CD14-positive monocyte (primary cell): ENCODE data around the gene MCU. TPM values are rescaled to one million over a fixed set of nuclear protein-coding genes. Genes with fewer than 3 reads are reported as not detected.

ENCODE experiments used
- DNase-seq, 3 donors: peaks; one replicate each; pipeline ENCODE4 v3.0.0-alpha.2; 2011 to 2022
- H2AFZ ChIP-seq: 2 replicates; pipeline ENCODE4 v1.6.0; 2012; ENCODE audit warnings: mild to moderate bottlenecking, low read depth, low read length, inconsistent platforms; ENCODE audit not compliant: insufficient read depth, poor library complexity, severe bottlenecking
- H3K27ac ChIP-seq, 2 donors: 1 replicate in 1 of 2; 2 replicates in 1 of 2; pipeline ENCODE4 v1.5.1; 2012 to 2013; ENCODE audit warnings: low read length in 2 of 2, control low read depth in 1 of 2, inconsistent platforms in 1 of 2, low read depth in 1 of 2, mild to moderate bottlenecking in 1 of 2
- H3K27me3 ChIP-seq, 2 donors: one replicate each; pipeline versions ENCODE4 v1.6.0 to v1.6.1; 2011 to 2013; ENCODE audit warnings: low read length in 2 of 2; ENCODE audit not compliant: control insufficient read depth in 2 of 2, insufficient read depth in 2 of 2
- H3K36me3 ChIP-seq, 2 donors: replicated peaks in 1 of 2; 1 replicate in 1 of 2; 2 replicates in 1 of 2; pipeline versions ENCODE4 v1.5.1 to v1.6.1; 2012 to 2013; ENCODE audit warnings: low read length in 2 of 2, control low read depth in 1 of 2, inconsistent platforms in 1 of 2, mild to moderate bottlenecking in 1 of 2; ENCODE audit not compliant: insufficient read depth in 2 of 2, control insufficient read depth in 1 of 2
- H3K4me1 ChIP-seq, 2 donors: 1 replicate in 1 of 2; 2 replicates in 1 of 2; pipeline versions ENCODE4 v1.5.1 to v1.6.1; 2012 to 2013; ENCODE audit warnings: low read length in 2 of 2, control low read depth in 1 of 2, inconsistent platforms in 1 of 2, mild to moderate bottlenecking in 1 of 2, moderate library complexity in 1 of 2; ENCODE audit not compliant: insufficient read depth in 2 of 2, control insufficient read depth in 1 of 2
- H3K4me2 ChIP-seq: replicated peaks from 2 replicates; pipeline ENCODE3; 2012; ENCODE audit warnings: low read length, moderate library complexity, mild to moderate bottlenecking; ENCODE audit not compliant: poor library complexity, severe bottlenecking; ENCODE audit errors: extremely low read depth
- H3K4me3 ChIP-seq, 3 experiments: fragments of 200-600 bp in 1 of 3; sonication (generic) in 1 of 3; replicated peaks in 1 of 3; 1 replicate in 2 of 3; 2 replicates in 1 of 3; pipeline ENCODE4 v1.5.1; 2011 to 2013; ENCODE audit warnings: low read length in 3 of 3, mild to moderate bottlenecking in 3 of 3, control low read depth in 2 of 3, low read depth in 2 of 3, inconsistent platforms in 1 of 3, moderate library complexity in 1 of 3
- H3K79me2 ChIP-seq: 2 replicates; pipeline ENCODE4 v1.6.0; 2012; ENCODE audit warnings: mild to moderate bottlenecking, control low read depth, inconsistent platforms, low read length, moderate library complexity; ENCODE audit not compliant: insufficient read depth
- H3K9ac ChIP-seq: 2 replicates; pipeline ENCODE4 v1.6.0; 2017; ENCODE audit warnings: low read length, mild to moderate bottlenecking; ENCODE audit not compliant: insufficient read depth, poor library complexity, severe bottlenecking
- H3K9me3 ChIP-seq, 2 donors: replicated peaks in 1 of 2; 1 replicate in 1 of 2; 2 replicates in 1 of 2; pipeline versions ENCODE4 v1.5.1 to v1.6.1; 2012 to 2013; ENCODE audit warnings: low read length in 2 of 2, control low read depth in 1 of 2; ENCODE audit not compliant: control insufficient read depth in 1 of 2, insufficient read depth in 1 of 2
- H4K20me1 ChIP-seq: 2 replicates; pipeline ENCODE4 v1.6.0; 2012; ENCODE audit warnings: mild to moderate bottlenecking, low read length, control low read depth, moderate library complexity; ENCODE audit not compliant: insufficient read depth
- H3K27ac Mint-ChIP-seq, 7 donors: one replicate each; pipeline ENCODE4 v1.8.0; 2020; ENCODE audit warnings: mild to moderate bottlenecking in 7 of 7, mixed read lengths in 7 of 7, moderate library complexity in 6 of 7, inconsistent platforms in 2 of 7
- H3K27me3 Mint-ChIP-seq, 3 donors: one replicate each; pipeline ENCODE4 v1.8.0; 2021 to 2022; ENCODE audit warnings: low read depth in 3 of 3, mild to moderate bottlenecking in 3 of 3, mixed read lengths in 3 of 3, moderate library complexity in 3 of 3, inconsistent platforms in 1 of 3
- H3K36me3 Mint-ChIP-seq, 2 donors: one replicate each; pipeline ENCODE4 v1.8.0; 2020; ENCODE audit warnings: mixed read lengths in 2 of 2, inconsistent platforms in 1 of 2, mild to moderate bottlenecking in 1 of 2
- H3K4me1 Mint-ChIP-seq: one replicate; pipeline ENCODE4 v1.8.0; 2020; ENCODE audit warnings: mild to moderate bottlenecking, mixed read lengths
- H3K4me3 Mint-ChIP-seq, 2 donors: one replicate each; pipeline ENCODE4 v1.8.0; 2020; ENCODE audit warnings: mild to moderate bottlenecking in 2 of 2, mixed read lengths in 2 of 2, moderate library complexity in 1 of 2
- H3K9me3 Mint-ChIP-seq, 7 donors: one replicate each; pipeline ENCODE4 v1.8.0; 2020 to 2022; ENCODE audit warnings: mixed read lengths in 7 of 7, mild to moderate bottlenecking in 6 of 7, moderate library complexity in 6 of 7, inconsistent platforms in 2 of 7
- WGBS: methylation state at CpG from one replicate; pipeline ENCODE4 v1.1.5; 2013; ENCODE audit warnings: missing lambda C conversion rate; ENCODE audit not compliant: insufficient coverage; 5-methylcytosine and 5-hydroxymethylcytosine counted together
- intact Hi-C, 2 donors: fragments of 100-400 bp; cut with micrococcal nuclease; formaldehyde crosslinking; loops; one replicate each; pipeline versions ENCODE4 v1.15.0 to v1.15.1; 2023
- polyA plus RNA-seq, 3 donors: library from polyadenylated mRNA; depleted of rRNA in 1 of 3; unstranded in 2 of 3; stranded (reverse) in 1 of 3; fragments of 300-500 nt in 2 of 3; fragments of >200 nt in 1 of 3; fragmentation: Illumina TruSeq in 2 of 3; gene quantifications; 1 replicate in 2 of 3; 2 replicates in 1 of 3; pipeline ENCODE4 v1.2.3, GENCODE V29; 2012 to 2021
- TF ChIP-seq, protein P1 (sequence below): fragments of 200-600 bp; IDR thresholded peaks from one replicate; pipeline ENCODE4 v1.8.0; 2022; ENCODE audit warnings: antibody characterized with exemption, mild to moderate bottlenecking

MCU gene
- polyA plus RNA-seq, 3 donors, result 11.7 to 23.1 (median 16.5) TPM

GRCh38 chr10:72759584-72759983 is 67.6 kb downstream of the MCU start:
- TF ChIP-seq, protein P1, sequence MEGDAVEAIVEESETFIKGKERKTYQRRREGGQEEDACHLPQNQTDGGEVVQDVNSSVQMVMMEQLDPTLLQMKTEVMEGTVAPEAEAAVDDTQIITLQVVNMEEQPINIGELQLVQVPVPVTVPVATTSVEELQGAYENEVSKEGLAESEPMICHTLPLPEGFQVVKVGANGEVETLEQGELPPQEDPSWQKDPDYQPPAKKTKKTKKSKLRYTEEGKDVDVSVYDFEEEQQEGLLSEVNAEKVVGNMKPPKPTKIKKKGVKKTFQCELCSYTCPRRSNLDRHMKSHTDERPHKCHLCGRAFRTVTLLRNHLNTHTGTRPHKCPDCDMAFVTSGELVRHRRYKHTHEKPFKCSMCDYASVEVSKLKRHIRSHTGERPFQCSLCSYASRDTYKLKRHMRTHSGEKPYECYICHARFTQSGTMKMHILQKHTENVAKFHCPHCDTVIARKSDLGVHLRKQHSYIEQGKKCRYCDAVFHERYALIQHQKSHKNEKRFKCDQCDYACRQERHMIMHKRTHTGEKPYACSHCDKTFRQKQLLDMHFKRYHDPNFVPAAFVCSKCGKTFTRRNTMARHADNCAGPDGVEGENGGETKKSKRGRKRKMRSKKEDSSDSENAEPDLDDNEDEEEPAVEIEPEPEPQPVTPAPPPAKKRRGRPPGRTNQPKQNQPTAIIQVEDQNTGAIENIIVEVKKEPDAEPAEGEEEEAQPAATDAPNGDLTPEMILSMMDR, result no peak
- H3K27me3 Mint-ChIP-seq, result peaks cover 0 to 5% (median 0%) of the 10 kb centered on the region in 3 donors
- Histone ChIP-seq H3K36me3 (peaks cover 0 to 16% of the 10 kb centered on the region in 2 donors), H3K9me3 (no peaks in the 10 kb centered on the region), H3K4me3 (no peak overlapping the region), H3K9ac (no peak overlapping the region), H2AFZ (no peak overlapping the region), H3K4me2 (no peak overlapping the region), H3K4me1 (peaks cover 7 to 10% of the 10 kb centered on the region in 2 donors), H3K79me2 (peaks cover 32% of the 10 kb centered on the region), H3K27ac (no peak overlapping the region), H3K27me3 (no peaks in the 10 kb centered on the region), H4K20me1 (peaks cover 25% of the 10 kb centered on the region)
- peaks cover 26% of the 10 kb centered on the region for H3K4me1 Mint-ChIP-seq
- H3K27ac Mint-ChIP-seq, result peak overlapping the region in 1 of 7 donors; percentile 26
- intact Hi-C loops, result no loop called here
- no peak overlapping the region for H3K4me3 Mint-ChIP-seq
- H3K9me3 Mint-ChIP-seq, result no peaks in the 10 kb centered on the region
- no peak for DNase-seq
- H3K36me3 Mint-ChIP-seq, result peaks cover 28 to 35% of the 10 kb centered on the region in 2 donors
- no CpG with 5 or more reads among the region's 1 CpG for WGBS

GRCh38 chr10:72761498-72761897 is 69.6 kb downstream of the MCU start:
- Histone ChIP-seq H3K4me1 (peaks cover 3% of the 10 kb centered on the region in 2 donors), H3K9ac (no peak overlapping the region), H4K20me1 (peaks cover 6% of the 10 kb centered on the region), H2AFZ (no peak overlapping the region), H3K9me3 (peaks cover 0 to 5% of the 10 kb centered on the region in 2 donors), H3K27me3 (no peaks in the 10 kb centered on the region), H3K4me3 (no peak overlapping the region), H3K79me2 (peaks cover 23% of the 10 kb centered on the region), H3K36me3 (peaks cover 0 to 26% of the 10 kb centered on the region in 2 donors), H3K27ac (no peak overlapping the region), H3K4me2 (no peak overlapping the region)
- H3K9me3 Mint-ChIP-seq, result peaks cover 0 to 5% (median 1%) of the 10 kb centered on the region in 7 donors
- peaks cover 29 to 35% of the 10 kb centered on the region in 2 donors for H3K36me3 Mint-ChIP-seq
- WGBS, result 100% methylated on average over 1 of the region's 1 CpG
- TF ChIP-seq, protein P1, result no peak
- no peak for DNase-seq
- intact Hi-C loops, result no loop called here
- H3K4me3 Mint-ChIP-seq, result no peak overlapping the region
- peaks cover 0 to 4% (median 0%) of the 10 kb centered on the region in 3 donors for H3K27me3 Mint-ChIP-seq
- H3K4me1 Mint-ChIP-seq, result peaks cover 21% of the 10 kb centered on the region
- no peak overlapping the region for H3K27ac Mint-ChIP-seq
